HG03196 (cell line): Measurements from ENCODE around the gene MRPL58.

Experiments used
- ATAC-seq: cut with Tn5 transposase; IDR thresholded peaks from one replicate; pipeline ENCODE4 v1.9.1; 2021; ENCODE audit not compliant: unreplicated experiment

Gene MRPL58

GRCh38 chr17:75046407-75047289 is 34.2 kb downstream of the MRPL58 start, which contains the start of the genes ATP5PD and KCTD2:
TSS of gene ATP5PD (minus strand) at chr17:75046969. CDS start at chr17:75042650, 4,319 bp downstream.
TSS of gene KCTD2 (plus strand) at chr17:75047225. CDS start at chr17:75047251, 26 bp downstream.
- peak; percentile 93 for ATAC-seq

DNA sequence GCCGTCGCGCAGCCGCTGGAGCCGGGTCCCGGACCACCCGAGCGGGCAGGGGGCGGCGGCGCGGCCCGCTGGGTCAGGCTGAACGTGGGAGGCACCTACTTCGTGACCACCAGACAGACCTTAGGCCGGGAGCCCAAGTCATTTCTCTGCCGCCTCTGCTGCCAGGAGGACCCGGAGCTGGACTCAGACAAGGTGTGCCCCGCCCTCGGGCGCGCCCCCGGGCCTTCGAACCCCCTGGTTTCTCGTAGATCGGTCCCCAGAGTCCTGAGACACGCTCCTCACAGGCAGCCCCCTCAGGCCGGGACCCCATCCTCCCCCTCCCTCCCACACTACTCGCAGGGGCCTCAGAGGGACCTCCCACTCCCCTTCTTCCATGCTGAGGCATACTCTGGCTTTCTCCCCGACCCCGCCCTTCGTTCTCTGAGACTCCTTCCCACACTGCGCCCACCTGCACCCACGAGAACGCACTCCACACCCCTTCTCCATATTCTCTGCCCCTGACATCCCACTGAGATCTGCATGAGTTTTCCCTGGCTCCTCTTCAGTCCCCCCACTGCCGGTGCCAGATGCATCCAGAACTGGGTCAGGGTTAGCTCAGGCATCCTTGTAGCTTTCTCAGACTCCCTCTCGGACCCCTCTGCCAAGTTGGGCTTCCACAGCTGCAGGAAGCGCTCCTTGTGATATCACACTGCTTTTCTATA is 35.1 kb downstream of the MRPL58 start:
- peak; percentile 14 for ATAC-seq

- no peak for ATAC-seq
Observed at GRCh38 chr17:75048249-75048878, 35.9 kb downstream of the MRPL58 start.

DNA sequence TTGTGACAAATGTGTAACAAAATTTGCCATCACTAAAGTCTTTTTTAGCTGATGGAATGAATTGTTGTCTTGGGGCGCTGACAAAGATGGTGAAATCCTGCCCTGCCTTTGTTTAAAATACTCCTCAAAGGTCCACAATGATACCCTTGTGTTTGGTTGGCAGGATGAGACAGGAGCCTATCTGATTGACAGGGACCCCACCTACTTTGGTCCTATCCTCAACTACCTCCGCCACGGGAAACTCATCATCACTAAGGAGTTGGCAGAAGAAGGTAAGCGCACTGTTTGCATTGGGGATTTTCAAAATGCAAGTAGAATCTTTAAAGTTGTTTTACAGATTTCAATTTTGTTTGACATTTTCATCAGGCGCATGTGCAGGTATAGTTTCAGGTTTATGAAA is 36.6 kb downstream of the MRPL58 start:
- ATAC-seq: no peak

DNA sequence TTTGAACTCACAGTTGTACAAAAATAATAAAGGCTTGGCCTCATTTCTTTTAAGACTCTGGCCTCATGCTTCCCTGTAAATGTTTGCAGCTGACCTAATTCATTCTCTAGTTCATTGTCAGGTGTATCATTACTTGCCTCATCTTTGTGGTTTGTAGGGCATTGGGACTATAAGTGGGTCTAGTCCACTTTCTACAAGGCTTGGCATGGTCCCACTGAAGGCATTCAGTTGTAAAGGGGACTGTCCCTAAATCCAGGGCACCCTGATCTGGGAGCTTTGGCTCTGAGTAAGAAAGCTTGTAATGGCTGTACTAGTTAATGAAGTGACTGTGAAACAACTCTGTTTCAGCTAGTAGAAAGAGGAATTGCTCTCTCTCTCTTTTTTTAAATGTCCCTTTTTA is 37.2 kb downstream of the MRPL58 start:
- no peak for ATAC-seq

DNA sequence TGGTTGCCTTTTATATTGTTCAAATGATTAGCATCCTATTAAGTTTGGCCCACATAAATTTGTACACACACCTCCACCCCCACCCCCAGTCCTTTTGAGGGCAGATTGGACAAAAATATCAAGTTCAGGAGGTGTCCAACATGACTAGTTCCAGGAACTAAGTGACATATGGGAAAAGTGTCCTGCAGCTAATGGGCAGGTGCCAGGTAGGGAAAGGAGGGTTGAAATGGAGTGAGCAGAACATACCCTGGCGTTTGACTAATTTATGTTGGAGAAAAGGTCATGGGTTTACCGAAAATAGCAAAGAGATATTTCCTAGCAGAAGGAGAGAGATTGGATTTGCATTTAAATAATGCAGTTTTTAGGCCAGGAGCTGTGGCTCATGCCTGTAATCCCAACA is 39.5 kb downstream of the MRPL58 start:
- ATAC-seq: no peak

DNA sequence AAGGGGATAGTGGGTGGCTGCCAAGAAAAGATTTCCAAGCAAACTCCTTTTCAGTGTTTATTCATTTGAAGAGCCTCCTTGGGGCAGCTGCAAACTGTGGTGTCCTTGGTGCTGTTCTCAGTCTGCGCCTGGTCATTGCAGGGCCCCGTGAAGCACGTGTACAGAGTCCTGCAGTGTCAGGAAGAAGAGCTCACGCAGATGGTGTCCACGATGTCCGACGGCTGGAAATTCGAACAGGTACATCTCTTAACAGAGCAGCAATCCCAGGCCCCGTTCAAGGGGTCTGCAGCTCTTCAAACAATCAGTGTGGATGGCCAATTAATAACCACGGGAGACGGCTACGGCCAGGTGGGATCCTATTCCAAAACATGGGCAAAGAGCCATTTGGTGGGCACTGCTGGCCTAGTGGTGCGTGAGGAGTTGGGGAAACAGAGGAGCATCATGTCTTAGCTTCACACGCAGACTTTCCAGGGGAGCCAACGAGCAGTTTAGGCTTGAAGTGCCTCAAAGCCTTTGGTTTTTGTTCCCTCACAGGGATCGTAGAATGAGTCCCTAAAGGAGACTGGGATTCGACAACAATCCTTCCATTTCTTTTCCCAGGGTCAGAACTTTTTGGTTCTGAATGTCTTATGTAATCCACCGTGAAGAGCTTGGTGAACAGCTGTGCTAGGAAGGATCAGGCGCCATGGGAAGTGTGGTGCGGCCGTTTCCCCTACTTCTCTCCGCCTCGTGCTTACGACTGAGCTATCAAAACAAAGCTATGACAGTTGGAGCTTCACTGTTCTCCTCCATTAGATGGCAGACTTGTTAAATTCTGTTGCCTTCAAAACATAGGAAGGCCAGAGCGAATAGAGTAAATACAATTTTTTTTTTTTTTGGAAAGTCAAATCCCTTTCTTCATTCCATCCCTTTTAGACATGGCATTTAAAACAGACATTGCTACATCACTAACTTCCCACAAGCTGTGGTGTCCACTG is 47.2 kb downstream of the MRPL58 start:
- ATAC-seq: no peak

GRCh38 chr17:75060434-75061054 is 48.1 kb downstream of the MRPL58 start:
- no peak for ATAC-seq

GRCh38 chr17:75061055-75061438 is 48.6 kb downstream of the MRPL58 start:
- ATAC-seq: no peak

GRCh38 chr17:75061618-75062017 is 49.1 kb downstream of the MRPL58 start:
- ATAC-seq: no peak

DNA sequence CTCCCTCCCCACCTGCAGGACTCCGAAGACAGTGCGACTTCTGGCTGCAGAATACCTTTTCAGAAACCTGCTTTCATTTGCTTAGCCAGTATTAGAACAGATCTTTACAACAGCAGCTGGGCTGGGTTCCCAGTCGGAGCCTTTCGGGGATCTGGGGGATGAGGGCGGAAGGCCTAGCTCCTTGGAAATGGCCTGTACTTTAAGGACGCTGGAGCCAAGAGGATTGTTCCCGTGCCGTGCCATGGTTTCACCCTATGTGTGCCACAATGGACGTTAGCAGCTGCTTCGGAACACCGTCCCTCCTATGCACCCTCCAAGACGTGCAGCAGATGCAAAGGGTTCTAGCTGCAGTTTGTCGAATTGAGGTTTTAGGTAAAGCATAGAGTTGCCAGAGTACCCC is 50.7 kb downstream of the MRPL58 start:
- ATAC-seq: no peak

- no peak for ATAC-seq
Observed at GRCh38 chr17:75063626-75064025, 51.2 kb downstream of the MRPL58 start.

DNA sequence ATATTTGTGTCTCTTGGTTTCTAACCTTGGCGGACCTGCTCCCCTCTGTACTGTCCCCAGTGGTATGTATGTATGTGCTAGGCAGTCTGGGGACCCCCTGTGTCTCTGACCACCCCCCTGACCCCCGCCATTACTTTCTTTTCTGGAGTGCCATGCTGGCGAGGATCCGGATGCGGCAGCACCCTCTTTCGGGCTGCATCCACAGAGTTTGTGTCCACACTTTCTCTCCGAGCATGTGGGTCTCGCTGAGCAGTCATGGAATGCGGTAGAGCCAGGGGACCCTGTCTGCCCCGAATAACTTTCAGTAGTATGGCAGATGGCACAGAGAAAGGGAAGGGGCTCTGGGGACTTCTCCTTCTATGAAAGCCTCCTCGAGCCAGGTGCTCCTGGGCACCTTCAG is 51.6 kb downstream of the MRPL58 start:
- ATAC-seq: no peak

- ATAC-seq: no peak
Observed at GRCh38 chr17:75064460-75064859, 52.0 kb downstream of the MRPL58 start.

DNA sequence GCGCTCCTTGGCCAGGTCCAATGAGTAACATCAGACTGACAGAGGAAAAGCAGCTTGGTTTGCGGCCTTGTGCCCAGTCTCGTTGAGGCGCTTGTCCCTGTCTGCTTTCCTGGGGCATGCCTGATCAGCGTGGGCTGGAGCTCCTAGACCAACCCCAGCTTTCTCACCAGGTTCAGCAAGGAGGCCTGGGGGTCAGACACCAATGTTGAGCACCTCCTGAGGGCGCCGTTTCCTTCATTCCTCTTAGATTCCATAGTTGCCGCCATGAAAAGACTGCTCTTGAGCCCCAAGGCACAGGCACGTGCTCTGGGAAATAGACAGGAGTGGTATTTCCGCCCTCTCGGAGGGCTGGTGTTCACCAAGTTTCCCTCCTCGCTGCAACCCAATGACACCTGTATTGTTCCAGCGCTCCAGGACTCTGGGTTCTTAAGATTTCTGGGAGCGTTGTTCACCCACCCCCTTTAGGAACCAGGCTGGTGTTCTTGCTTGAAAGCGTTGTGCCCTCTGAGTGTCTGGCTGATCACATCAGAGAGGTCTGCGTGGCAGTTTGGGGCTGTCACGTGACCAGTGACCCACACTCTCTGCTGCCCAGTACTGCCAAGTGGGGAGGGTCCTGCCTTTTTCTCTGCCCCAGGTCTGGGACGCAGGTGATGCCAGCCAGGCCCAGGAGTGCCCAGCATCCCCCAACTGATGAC is 52.5 kb downstream of the MRPL58 start:
- ATAC-seq: no peak

DNA sequence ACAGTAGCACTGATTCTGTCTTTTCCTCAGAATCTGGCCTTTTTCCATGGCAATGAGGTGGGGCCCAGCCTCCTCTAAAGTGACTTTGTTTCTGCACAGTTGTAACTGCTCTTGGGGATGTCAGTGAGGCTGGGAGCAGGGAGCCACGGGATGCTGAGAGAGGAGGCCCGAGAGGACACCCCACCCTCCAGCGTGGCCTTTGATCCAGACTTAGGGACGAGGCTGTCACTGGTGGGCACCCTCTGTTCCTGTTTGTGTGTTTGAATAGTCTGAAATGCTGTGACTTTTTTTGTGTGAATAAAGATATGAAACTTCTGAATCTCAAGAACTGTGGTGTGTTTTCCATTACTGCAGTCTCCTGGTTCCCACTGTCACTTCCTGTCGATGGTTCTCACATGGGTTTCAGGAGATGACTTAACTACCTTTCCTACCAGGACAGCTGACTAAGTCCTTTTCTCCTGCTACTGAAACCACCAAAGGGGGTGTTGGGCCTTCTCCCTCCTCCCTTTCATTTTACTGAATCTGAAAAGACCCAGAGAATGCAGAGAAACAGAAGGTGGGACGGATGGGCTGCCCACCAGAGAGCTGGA is 53.2 kb downstream of the MRPL58 start:
- no peak for ATAC-seq

DNA sequence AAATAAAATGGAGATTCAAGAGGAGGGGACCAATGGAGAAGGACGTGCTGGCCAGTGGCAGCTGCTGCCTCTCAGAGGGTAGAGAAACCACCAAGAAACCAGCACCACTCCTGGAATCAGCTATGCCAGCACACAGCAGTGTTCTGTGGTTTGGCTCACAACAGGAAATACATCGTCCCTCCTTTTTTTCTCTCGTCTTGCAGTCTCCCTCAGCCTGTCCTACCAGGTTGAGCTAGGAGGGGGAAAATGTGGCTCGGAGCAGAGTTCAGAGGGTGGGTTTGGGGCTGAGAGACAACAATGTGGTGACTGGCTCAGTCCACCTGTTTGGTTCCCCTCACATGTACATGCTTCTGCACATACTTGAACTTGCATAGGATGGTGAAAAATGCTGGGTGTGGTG is 55.4 kb downstream of the MRPL58 start:
- ATAC-seq: no peak

DNA sequence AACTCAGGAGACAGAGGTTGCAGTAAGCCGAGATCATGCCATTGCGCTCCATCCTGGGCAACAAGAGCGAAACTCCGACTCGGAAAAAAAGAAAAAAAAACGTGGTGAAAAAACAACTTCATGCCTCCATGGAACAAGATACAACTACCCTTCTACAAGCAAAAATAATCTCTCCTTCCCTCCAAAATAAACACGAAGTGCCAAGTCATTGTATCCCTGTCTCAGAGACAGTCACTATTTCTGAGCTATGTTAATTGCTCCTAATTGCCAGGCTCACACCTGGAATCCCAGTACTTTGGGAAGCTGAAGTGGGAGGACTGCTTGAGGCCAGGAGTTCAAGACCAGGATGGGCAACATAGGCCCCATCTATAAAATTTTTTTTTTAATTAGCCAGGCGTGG is 56.3 kb downstream of the MRPL58 start:
- no peak for ATAC-seq

DNA sequence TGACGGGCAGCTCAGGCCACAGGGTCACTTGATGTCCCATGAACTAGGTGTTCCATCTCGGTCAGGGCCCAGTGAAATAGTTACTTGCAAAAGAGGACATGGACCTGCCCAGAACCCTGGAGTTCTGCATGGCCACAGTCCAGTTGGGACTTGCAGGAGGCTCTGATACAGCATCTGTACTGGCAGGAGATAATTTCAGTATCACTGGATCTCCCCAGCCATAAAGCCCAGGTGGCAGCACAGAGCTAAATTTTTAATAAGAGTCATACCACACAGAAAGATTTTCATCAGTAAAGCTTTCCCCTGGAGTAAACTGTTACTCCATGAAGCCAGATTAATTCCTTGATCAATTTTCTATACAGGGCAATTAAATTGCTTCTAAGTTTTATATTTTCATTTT is 57.3 kb downstream of the MRPL58 start:
- ATAC-seq: no peak
